ENCODE measurements around the gene FXYD5.
A peak's percentile ranks its signal among the peaks of the same experiment; 100 is the strongest.
"Not testable (repeated sequence)": the region's sequence is repeated elsewhere in the genome, so short reads cannot be mapped to it uniquely, and the experiment has no call there.

Gene FXYD5

GRCh38 chr19:35184884-35185283, 30.3 kb downstream of the FXYD5 start:
- no peak for DNase-seq

- DNase-seq = no peak
These were observed 39.8 kb downstream of the FXYD5 start for GRCh38 chr19:35194012-35194984.

GRCh38 chr19:35195830-35196229, 41.3 kb downstream of the FXYD5 start:
- DNase-seq = no peak

- DNase-seq = not testable (repeated sequence)
These were observed 42.3 kb downstream of the FXYD5 start for GRCh38 chr19:35196861-35197260.

GRCh38 chr19:35199481-35199880, 44.9 kb downstream of the FXYD5 start:
- DNase-seq = no peak

- no peak for DNase-seq
These were observed 48.5 kb downstream of the FXYD5 start for GRCh38 chr19:35202722-35203688.

GRCh38 chr19:35204799-35205732, 50.5 kb downstream of the FXYD5 start:
- peak in 1 of 2 experiments; percentile 45 for DNase-seq

GRCh38 chr19:35205733-35206323, 51.3 kb downstream of the FXYD5 start:
- no peak for DNase-seq

GRCh38 chr19:35206379-35206778, 51.8 kb downstream of the FXYD5 start:
- DNase-seq = peak in 1 of 2 experiments; percentile 44

- peak in 1 of 2 experiments; percentile 23 for DNase-seq
These were observed 52.3 kb downstream of the FXYD5 start for GRCh38 chr19:35206855-35207254.

GRCh38 chr19:35207391-35207871, 52.9 kb downstream of the FXYD5 start:
- peak in 1 of 2 experiments; percentile 23 for DNase-seq

- peak in 1 of 2 experiments; percentile 17 for DNase-seq
These were observed 53.6 kb downstream of the FXYD5 start for GRCh38 chr19:35208121-35208520.

GRCh38 chr19:35209646-35210045, 55.1 kb downstream of the FXYD5 start:
- no peak for DNase-seq

GRCh38 chr19:35211545-35212230, 57.2 kb downstream of the FXYD5 start:
- DNase-seq = peak; percentile 60 to 66

- DNase-seq = no peak
These were observed 57.7 kb downstream of the FXYD5 start for GRCh38 chr19:35212241-35212640.

GRCh38 chr19:35213663-35214632, 59.4 kb downstream of the FXYD5 start:
- peak; percentile 78 to 79 for DNase-seq

- no peak for DNase-seq
These were observed 60.4 kb downstream of the FXYD5 start for GRCh38 chr19:35214766-35215422.

- no peak for DNase-seq
These were observed 61.7 kb downstream of the FXYD5 start for GRCh38 chr19:35216016-35216832.
